H1 (cell line): ENCODE results near the gene SOX8. TPM values are rescaled to one million over a fixed set of nuclear protein-coding genes. Genes with fewer than 3 reads are reported as not detected.

Experiments
- CTCF ChIA-PET: fragments of 300-600 bp; sonication (Branson Sonifier 250); formaldehyde crosslinking; loops from one replicate; lab custom pipeline; 2021; ENCODE audit not compliant: partially characterized antibody; lab: Charles Lee
- POLR2A ChIA-PET: fragments of 300-600 bp; sonication (Branson Sonifier 250); formaldehyde crosslinking; loops from one replicate; lab custom pipeline; 2021; ENCODE audit warnings: inconsistent platforms; ENCODE audit not compliant: partially characterized antibody; lab: Charles Lee
- DNase-seq, 2 experiments: peaks; one replicate each; pipeline versions ENCODE4 v3.0.0 to v3.0.0-alpha.2; 2010 to 2022; ENCODE audit warnings: low spot score in 2 of 2, low read depth in 1 of 2, mixed read lengths in 1 of 2
- FAIRE-seq: peaks from 2 replicates; lab custom pipeline; 2011; peaks lifted over from hg19 to GRCh38; lab: Jason Lieb, UNC
- H2AFZ ChIP-seq: 2 replicates; pipeline ENCODE4 v1.8.1; 2012; ENCODE audit warnings: low read length, inconsistent platforms
- H2AK5ac ChIP-seq: 2 replicates; pipeline ENCODE4 v1.6.1; 2013; ENCODE audit warnings: low read depth, low read length
- H2BK120ac ChIP-seq: replicated peaks from 2 replicates; pipeline ENCODE3; 2013; ENCODE audit warnings: low read depth, low read length, inconsistent platforms
- H2BK12ac ChIP-seq: 2 replicates; pipeline ENCODE4 v1.6.1; 2013; ENCODE audit warnings: low read depth, low read length
- H2BK15ac ChIP-seq: 2 replicates; pipeline ENCODE4 v1.6.1; 2013; ENCODE audit warnings: low read length
- H2BK20ac ChIP-seq: 2 replicates; pipeline ENCODE4 v1.6.1; 2013; ENCODE audit warnings: low read length
- H2BK5ac ChIP-seq: 2 replicates; pipeline ENCODE4 v1.6.1; 2013; ENCODE audit warnings: low read depth, low read length
- H3K14ac ChIP-seq: 2 replicates; pipeline ENCODE4 v1.6.1; 2013; ENCODE audit warnings: inconsistent platforms; ENCODE audit not compliant: insufficient read length
- H3K18ac ChIP-seq: 2 replicates; pipeline ENCODE4 v1.6.1; 2013; ENCODE audit warnings: low read length; ENCODE audit errors: extremely low read depth
- H3K23ac ChIP-seq: 2 replicates; pipeline ENCODE4 v1.6.1; 2013; ENCODE audit warnings: inconsistent platforms; ENCODE audit not compliant: insufficient read length
- H3K23me2 ChIP-seq: 2 replicates; pipeline ENCODE4 v1.6.1; 2013; ENCODE audit warnings: low read depth, low read length
- H3K27ac ChIP-seq: 2 replicates; pipeline ENCODE4 v1.6.1; 2011; ENCODE audit warnings: low read depth, low read length, inconsistent platforms
- H3K27me3 ChIP-seq, 4 experiments: replicated peaks in 1 of 4; 1 replicate in 1 of 4; 2 replicates in 3 of 4; pipeline versions ENCODE4 v1.6.1 to v1.8.1; 2011 to 2013; ENCODE audit warnings: low read length in 3 of 4, mild to moderate bottlenecking in 3 of 4, inconsistent platforms in 2 of 4, mixed read lengths in 2 of 4, moderate library complexity in 1 of 4; ENCODE audit not compliant: control insufficient read depth in 3 of 4, insufficient read depth in 3 of 4; ENCODE audit errors: extremely low read depth in 1 of 4
- H3K36me3 ChIP-seq, 4 experiments: 2 replicates each; pipeline versions ENCODE4 v1.6.1 to v1.8.1; 2011 to 2013; ENCODE audit warnings: mild to moderate bottlenecking in 4 of 4, low read length in 3 of 4, moderate library complexity in 2 of 4, control low read depth in 1 of 4, inconsistent platforms in 1 of 4; ENCODE audit not compliant: insufficient read depth in 4 of 4, control insufficient read depth in 2 of 4
- H3K4ac ChIP-seq: replicated peaks from 2 replicates; pipeline ENCODE3; 2013; ENCODE audit warnings: low read length, low read depth, mixed read lengths, inconsistent platforms; ENCODE audit not compliant: insufficient read length
- H3K4me1 ChIP-seq, 4 experiments: replicated peaks in 1 of 4; 1 replicate in 1 of 4; 2 replicates in 3 of 4; pipeline versions ENCODE4 v1.6.1 to v1.8.1; 2011 to 2013; ENCODE audit warnings: low read length in 3 of 4, inconsistent platforms in 2 of 4, mixed read lengths in 1 of 4; ENCODE audit not compliant: insufficient read depth in 4 of 4, control insufficient read depth in 3 of 4
- H3K4me2 ChIP-seq, 2 experiments: 2 replicates each; pipeline versions ENCODE4 v1.6.1 to v1.8.1; 2011 to 2013; ENCODE audit warnings: low read depth in 2 of 2, low read length in 2 of 2, control low read depth in 1 of 2, inconsistent platforms in 1 of 2, mild to moderate bottlenecking in 1 of 2; ENCODE audit not compliant: insufficient read depth in 1 of 2
- H3K4me3 ChIP-seq, 4 experiments: fragments of 200-600, 300-600 bp in 1 of 4; sonication (generic), shearing (Covaris generic), sonication (Bioruptor Twin) in 1 of 4; 2 replicates each; pipeline versions ENCODE4 v1.5.1 to v1.8.1; 2011 to 2016; ENCODE audit warnings: low read length in 4 of 4, low read depth in 3 of 4, control low read depth in 2 of 4, inconsistent platforms in 2 of 4, mild to moderate bottlenecking in 2 of 4, mixed read lengths in 1 of 4, moderate library complexity in 1 of 4; ENCODE audit not compliant: insufficient read depth in 2 of 4; ENCODE audit errors: extremely low read depth in 1 of 4
- H3K56ac ChIP-seq: replicated peaks from 2 replicates; pipeline ENCODE3; 2013; ENCODE audit warnings: low read depth, mild to moderate bottlenecking, mixed read lengths, low read length, inconsistent platforms; ENCODE audit not compliant: insufficient read length
- H3K79me1 ChIP-seq: 2 replicates; pipeline ENCODE4 v1.6.1; 2013; ENCODE audit warnings: low read depth, low read length, control low read depth
- H3K79me2 ChIP-seq, 2 experiments: 2 replicates each; pipeline versions ENCODE4 v1.6.1 to v1.8.1; 2012 to 2013; ENCODE audit warnings: low read length in 2 of 2, mild to moderate bottlenecking in 2 of 2, inconsistent platforms in 1 of 2; ENCODE audit not compliant: insufficient read depth in 2 of 2, control insufficient read depth in 1 of 2
- H3K9ac ChIP-seq, 4 experiments: replicated peaks in 1 of 4; 1 replicate in 1 of 4; 2 replicates in 3 of 4; pipeline versions ENCODE4 v1.6.1 to v1.8.1; 2011 to 2013; ENCODE audit warnings: low read depth in 3 of 4, low read length in 3 of 4, control low read depth in 2 of 4, mild to moderate bottlenecking in 2 of 4, moderate library complexity in 2 of 4, inconsistent platforms in 1 of 4; ENCODE audit errors: extremely low read depth in 1 of 4
- H3K9me3 ChIP-seq, 2 experiments: 2 replicates each; pipeline versions ENCODE4 v1.6.1 to v1.8.1; 2012 to 2013; ENCODE audit warnings: mild to moderate bottlenecking in 2 of 2, moderate library complexity in 2 of 2, control low read depth in 1 of 2, inconsistent platforms in 1 of 2, low read depth in 1 of 2, low read length in 1 of 2, mixed read lengths in 1 of 2; ENCODE audit not compliant: insufficient read depth in 2 of 2
- H4K20me1 ChIP-seq, 2 experiments: replicated peaks in 1 of 2; 2 replicates each; pipeline versions ENCODE3 to v1.8.1; 2011 to 2013; ENCODE audit warnings: inconsistent platforms in 2 of 2, low read length in 2 of 2, mild to moderate bottlenecking in 1 of 2; ENCODE audit not compliant: insufficient read depth in 2 of 2, control insufficient read depth in 1 of 2
- H4K5ac ChIP-seq: 2 replicates; pipeline ENCODE4 v1.6.1; 2013; ENCODE audit warnings: low read length, low read depth, mixed read lengths, inconsistent platforms; ENCODE audit not compliant: insufficient read length
- H4K8ac ChIP-seq: 2 replicates; pipeline ENCODE4 v1.8.0; 2013; ENCODE audit warnings: mild to moderate bottlenecking, moderate library complexity, low read length, inconsistent platforms; ENCODE audit not compliant: insufficient read depth; ENCODE audit errors: extremely low read depth
- H4K91ac ChIP-seq: replicated peaks from 2 replicates; pipeline ENCODE3; 2013; ENCODE audit warnings: low read length, mixed read lengths, inconsistent platforms; ENCODE audit not compliant: insufficient read length
- CEBPB ChIP-seq: IDR thresholded peaks from 2 replicates; pipeline ENCODE4 v1.6.1; 2012; ENCODE audit warnings: low read depth, low read length
- EP300 ChIP-seq, 2 experiments: IDR thresholded peaks; 1 replicate in 1 of 2; 2 replicates in 1 of 2; pipeline ENCODE4 v1.6.1; 2011 to 2012; ENCODE audit warnings: low read depth in 2 of 2, low read length in 2 of 2, mild to moderate bottlenecking in 2 of 2, borderline replicate concordance in 1 of 2, inconsistent platforms in 1 of 2, moderate library complexity in 1 of 2
- GABPA ChIP-seq: IDR thresholded peaks from 2 replicates; pipeline ENCODE4 v1.6.1; 2011; ENCODE audit warnings: mild to moderate bottlenecking, low read length, moderate library complexity, borderline replicate concordance; ENCODE audit not compliant: insufficient read depth
- NANOG ChIP-seq: IDR thresholded peaks from 2 replicates; pipeline ENCODE4 v1.6.1; 2011; ENCODE audit warnings: low read length, low read depth, mild to moderate bottlenecking, inconsistent platforms; ENCODE audit not compliant: insufficient read depth, poor library complexity, severe bottlenecking
- NRF1 ChIP-seq: IDR thresholded peaks from 2 replicates; pipeline ENCODE4 v1.6.1; 2011; ENCODE audit warnings: mild to moderate bottlenecking, low read depth, low read length, improper control_type of control experiment
- RFX5 ChIP-seq: IDR thresholded peaks from 2 replicates; pipeline ENCODE4 v1.6.1; 2011; ENCODE audit warnings: low read depth, low read length, improper control_type of control experiment, borderline replicate concordance
- WGBS, 2 experiments: shearing (Covaris generic) in 1 of 2; methylation state at CpG; one replicate each; pipeline versions ENCODE4 v1.1.6 to v1.1.7; 2013 to 2015; ENCODE audit warnings: low lambda C conversion rate in 2 of 2, mixed read lengths in 2 of 2, inconsistent platforms in 1 of 2, low coverage in 1 of 2, missing lambda C conversion rate in 1 of 2; ENCODE audit not compliant: insufficient replicate concordance in 2 of 2, insufficient coverage in 1 of 2, insufficient read length in 1 of 2; ENCODE audit errors: extremely low coverage in 1 of 2, missing lambda C conversion rate in 1 of 2; 5-methylcytosine and 5-hydroxymethylcytosine counted together
- polyA plus RNA-seq, 7 experiments: library from polyadenylated mRNA; depleted of rRNA in 3 of 7; stranded (reverse) in 5 of 7; unstranded in 2 of 7; fragments of >200 nt in 5 of 7; fragments of 200-250 nt in 2 of 7; gene quantifications; 1 replicate in 5 of 7; 2 replicates in 1 of 7; 4 replicates in 1 of 7; pipeline versions ENCODE4 v1.2.1 to v1.2.3, GENCODE V29; 2011 to 2013; ENCODE audit warnings: missing spikeins in 2 of 7, mixed read lengths in 2 of 7
- total RNA-seq: library from RNA; stranded (reverse); fragmentation: NEBNext Ultra II Directional; extraction: Animal tissue kit (Norgen Biotek cat#: 25700); gene quantifications from 2 replicates; pipeline ENCODE4 v1.2.1, GENCODE V29; 2021

The SOX8 gene
- total and polyA plus RNA-seq, 2 of the 8 experiments (the other 6 are each of a cell fraction or from before 2014, with no cell fraction given), result 2.2 to 5.7 TPM

GRCh38 chr16:1021553-1022160, 40.1 kb downstream of the SOX8 start:
- H2AK5ac ChIP-seq, result no peak overlapping the region
- H2AFZ ChIP-seq, result no peak overlapping the region
- H3K79me2 ChIP-seq, result no peaks in the 10 kb centered on the region
- no peak overlapping the region for H2BK15ac ChIP-seq
- no peak overlapping the region for H3K18ac ChIP-seq
- H3K27me3 ChIP-seq, result no peaks in the 10 kb centered on the region
- DNase-seq (no peak), FAIRE-seq (no peak)
- H2BK120ac ChIP-seq, result no peak overlapping the region
- H3K4me3 ChIP-seq, result no peak overlapping the region
- ChIA-PET CTCF (no interaction called here), POLR2A (no interaction called here)
- no peak overlapping the region for H3K27ac ChIP-seq
- no peak for TF ChIP-seq EP300 (IDR thresholded peaks at IDR 0.05; ENCODE audit: borderline replicate concordance in 1 of 2, low read depth in 2 of 2, low read length in 2 of 2)
- no peak for TF ChIP-seq NRF1
- TF ChIP-seq RFX5, result no peak
- no peak for TF ChIP-seq CEBPB
- no peak for TF ChIP-seq NANOG
- TF ChIP-seq GABPA, result 0 out of 2 replicates have a peak, but pooled peaks have one; percentile 40
- no peaks in the 10 kb centered on the region for H3K23me2 ChIP-seq
- H4K5ac ChIP-seq, result no peak overlapping the region
- H2BK20ac ChIP-seq, result no peak overlapping the region
- H3K9ac ChIP-seq, result no peak overlapping the region
- H2BK12ac ChIP-seq, result no peak overlapping the region
- H3K56ac ChIP-seq, result no peak overlapping the region
- H3K14ac ChIP-seq, result no peak overlapping the region
- no peak overlapping the region for H3K4me2 ChIP-seq
- H4K91ac ChIP-seq, result no peak overlapping the region
- H4K20me1 ChIP-seq, result no peaks in the 10 kb centered on the region
- no peak overlapping the region for H3K23ac ChIP-seq
- no peaks in the 10 kb centered on the region for H3K79me1 ChIP-seq
- H3K36me3 ChIP-seq, result no peaks in the 10 kb centered on the region
- no peak overlapping the region; the same call in 1 of the 2 replicates for H4K8ac ChIP-seq
- H3K4me1 ChIP-seq, result no peaks in the 10 kb centered on the region
- WGBS, 2 experiments, result 80% methylated on average over 18 of the region's 27 CpGs; no CpG with 5 or more reads in 1 of the 2 experiments
- no peak overlapping the region for H2BK5ac ChIP-seq
- no peak overlapping the region for H3K4ac ChIP-seq
- H3K9me3 ChIP-seq, result peaks cover 4% of the 10 kb centered on the region in 2 experiments; a peak in 2 of 4 replicates
